PC-9 (cell line): ENCODE data around the gene ZDHHC3.

Experiments used
- CTCF ChIP-seq: fragments of 200-600 bp; sonication (generic); conservative IDR thresholded peaks from 2 replicates; pipeline ENCODE4 v1.6.1; 2017; ENCODE audit warnings: mixed run types, antibody characterized with exemption, mild to moderate bottlenecking, moderate library complexity
- EZH2 ChIP-seq: fragments of 200-600 bp; sonication (generic); IDR thresholded peaks from 2 replicates; pipeline ENCODE4 v1.8.0; 2017; ENCODE audit warnings: antibody characterized with exemption, low read depth

- TF ChIP-seq CTCF: peak; percentile 59; the same call in 1 of the 2 replicates
- TF ChIP-seq EZH2: no peak
These were observed 12.1 kb upstream of the ZDHHC3 start for GRCh38 chr3:44988073-44988472.
